H1 (cell line): ENCODE measurements around the gene PPIF. TPM values are rescaled to one million over a fixed set of nuclear protein-coding genes. Genes with fewer than 3 reads are reported as not detected.

Experiments
- CTCF ChIA-PET: fragments of 300-600 bp; sonication (Branson Sonifier 250); formaldehyde crosslinking; loops from one replicate; lab custom pipeline; 2021; ENCODE audit not compliant: partially characterized antibody; lab: Charles Lee
- POLR2A ChIA-PET: fragments of 300-600 bp; sonication (Branson Sonifier 250); formaldehyde crosslinking; loops from one replicate; lab custom pipeline; 2021; ENCODE audit warnings: inconsistent platforms; ENCODE audit not compliant: partially characterized antibody; lab: Charles Lee
- DNase-seq, 2 experiments: peaks; one replicate each; pipeline versions ENCODE4 v3.0.0 to v3.0.0-alpha.2; 2010 to 2022; ENCODE audit warnings: low spot score in 2 of 2, low read depth in 1 of 2, mixed read lengths in 1 of 2
- FAIRE-seq: peaks from 2 replicates; lab custom pipeline; 2011; peaks lifted over from hg19 to GRCh38; lab: Jason Lieb, UNC
- H2AFZ ChIP-seq: 2 replicates; pipeline ENCODE4 v1.8.1; 2012; ENCODE audit warnings: low read length, inconsistent platforms
- H2AK5ac ChIP-seq: 2 replicates; pipeline ENCODE4 v1.6.1; 2013; ENCODE audit warnings: low read depth, low read length
- H2BK120ac ChIP-seq: replicated peaks from 2 replicates; pipeline ENCODE3; 2013; ENCODE audit warnings: low read depth, low read length, inconsistent platforms
- H2BK12ac ChIP-seq: 2 replicates; pipeline ENCODE4 v1.6.1; 2013; ENCODE audit warnings: low read depth, low read length
- H2BK15ac ChIP-seq: 2 replicates; pipeline ENCODE4 v1.6.1; 2013; ENCODE audit warnings: low read length
- H2BK20ac ChIP-seq: 2 replicates; pipeline ENCODE4 v1.6.1; 2013; ENCODE audit warnings: low read length
- H2BK5ac ChIP-seq: 2 replicates; pipeline ENCODE4 v1.6.1; 2013; ENCODE audit warnings: low read depth, low read length
- H3K14ac ChIP-seq: 2 replicates; pipeline ENCODE4 v1.6.1; 2013; ENCODE audit warnings: inconsistent platforms; ENCODE audit not compliant: insufficient read length
- H3K18ac ChIP-seq: 2 replicates; pipeline ENCODE4 v1.6.1; 2013; ENCODE audit warnings: low read length; ENCODE audit errors: extremely low read depth
- H3K23ac ChIP-seq: 2 replicates; pipeline ENCODE4 v1.6.1; 2013; ENCODE audit warnings: inconsistent platforms; ENCODE audit not compliant: insufficient read length
- H3K23me2 ChIP-seq: 2 replicates; pipeline ENCODE4 v1.6.1; 2013; ENCODE audit warnings: low read depth, low read length
- H3K27ac ChIP-seq: 2 replicates; pipeline ENCODE4 v1.6.1; 2011; ENCODE audit warnings: low read depth, low read length, inconsistent platforms
- H3K27me3 ChIP-seq, 4 experiments: replicated peaks in 1 of 4; 1 replicate in 1 of 4; 2 replicates in 3 of 4; pipeline versions ENCODE4 v1.6.1 to v1.8.1; 2011 to 2013; ENCODE audit warnings: low read length in 3 of 4, mild to moderate bottlenecking in 3 of 4, inconsistent platforms in 2 of 4, mixed read lengths in 2 of 4, moderate library complexity in 1 of 4; ENCODE audit not compliant: control insufficient read depth in 3 of 4, insufficient read depth in 3 of 4; ENCODE audit errors: extremely low read depth in 1 of 4
- H3K36me3 ChIP-seq, 4 experiments: 2 replicates each; pipeline versions ENCODE4 v1.6.1 to v1.8.1; 2011 to 2013; ENCODE audit warnings: mild to moderate bottlenecking in 4 of 4, low read length in 3 of 4, moderate library complexity in 2 of 4, control low read depth in 1 of 4, inconsistent platforms in 1 of 4; ENCODE audit not compliant: insufficient read depth in 4 of 4, control insufficient read depth in 2 of 4
- H3K4ac ChIP-seq: replicated peaks from 2 replicates; pipeline ENCODE3; 2013; ENCODE audit warnings: low read length, low read depth, mixed read lengths, inconsistent platforms; ENCODE audit not compliant: insufficient read length
- H3K4me1 ChIP-seq, 4 experiments: replicated peaks in 1 of 4; 1 replicate in 1 of 4; 2 replicates in 3 of 4; pipeline versions ENCODE4 v1.6.1 to v1.8.1; 2011 to 2013; ENCODE audit warnings: low read length in 3 of 4, inconsistent platforms in 2 of 4, mixed read lengths in 1 of 4; ENCODE audit not compliant: insufficient read depth in 4 of 4, control insufficient read depth in 3 of 4
- H3K4me2 ChIP-seq, 2 experiments: 2 replicates each; pipeline versions ENCODE4 v1.6.1 to v1.8.1; 2011 to 2013; ENCODE audit warnings: low read depth in 2 of 2, low read length in 2 of 2, control low read depth in 1 of 2, inconsistent platforms in 1 of 2, mild to moderate bottlenecking in 1 of 2; ENCODE audit not compliant: insufficient read depth in 1 of 2
- H3K4me3 ChIP-seq, 4 experiments: fragments of 200-600, 300-600 bp in 1 of 4; sonication (generic), shearing (Covaris generic), sonication (Bioruptor Twin) in 1 of 4; 2 replicates each; pipeline versions ENCODE4 v1.5.1 to v1.8.1; 2011 to 2016; ENCODE audit warnings: low read length in 4 of 4, low read depth in 3 of 4, control low read depth in 2 of 4, inconsistent platforms in 2 of 4, mild to moderate bottlenecking in 2 of 4, mixed read lengths in 1 of 4, moderate library complexity in 1 of 4; ENCODE audit not compliant: insufficient read depth in 2 of 4; ENCODE audit errors: extremely low read depth in 1 of 4
- H3K56ac ChIP-seq: replicated peaks from 2 replicates; pipeline ENCODE3; 2013; ENCODE audit warnings: low read depth, mild to moderate bottlenecking, mixed read lengths, low read length, inconsistent platforms; ENCODE audit not compliant: insufficient read length
- H3K79me1 ChIP-seq: 2 replicates; pipeline ENCODE4 v1.6.1; 2013; ENCODE audit warnings: low read depth, low read length, control low read depth
- H3K79me2 ChIP-seq, 2 experiments: 2 replicates each; pipeline versions ENCODE4 v1.6.1 to v1.8.1; 2012 to 2013; ENCODE audit warnings: low read length in 2 of 2, mild to moderate bottlenecking in 2 of 2, inconsistent platforms in 1 of 2; ENCODE audit not compliant: insufficient read depth in 2 of 2, control insufficient read depth in 1 of 2
- H3K9ac ChIP-seq, 4 experiments: replicated peaks in 1 of 4; 1 replicate in 1 of 4; 2 replicates in 3 of 4; pipeline versions ENCODE4 v1.6.1 to v1.8.1; 2011 to 2013; ENCODE audit warnings: low read depth in 3 of 4, low read length in 3 of 4, control low read depth in 2 of 4, mild to moderate bottlenecking in 2 of 4, moderate library complexity in 2 of 4, inconsistent platforms in 1 of 4; ENCODE audit errors: extremely low read depth in 1 of 4
- H3K9me3 ChIP-seq, 2 experiments: 2 replicates each; pipeline versions ENCODE4 v1.6.1 to v1.8.1; 2012 to 2013; ENCODE audit warnings: mild to moderate bottlenecking in 2 of 2, moderate library complexity in 2 of 2, control low read depth in 1 of 2, inconsistent platforms in 1 of 2, low read depth in 1 of 2, low read length in 1 of 2, mixed read lengths in 1 of 2; ENCODE audit not compliant: insufficient read depth in 2 of 2
- H4K20me1 ChIP-seq, 2 experiments: replicated peaks in 1 of 2; 2 replicates each; pipeline versions ENCODE3 to v1.8.1; 2011 to 2013; ENCODE audit warnings: inconsistent platforms in 2 of 2, low read length in 2 of 2, mild to moderate bottlenecking in 1 of 2; ENCODE audit not compliant: insufficient read depth in 2 of 2, control insufficient read depth in 1 of 2
- H4K5ac ChIP-seq: 2 replicates; pipeline ENCODE4 v1.6.1; 2013; ENCODE audit warnings: low read length, low read depth, mixed read lengths, inconsistent platforms; ENCODE audit not compliant: insufficient read length
- H4K8ac ChIP-seq: 2 replicates; pipeline ENCODE4 v1.8.0; 2013; ENCODE audit warnings: mild to moderate bottlenecking, moderate library complexity, low read length, inconsistent platforms; ENCODE audit not compliant: insufficient read depth; ENCODE audit errors: extremely low read depth
- H4K91ac ChIP-seq: replicated peaks from 2 replicates; pipeline ENCODE3; 2013; ENCODE audit warnings: low read length, mixed read lengths, inconsistent platforms; ENCODE audit not compliant: insufficient read length
- E2F6 ChIP-seq: IDR thresholded peaks from 2 replicates; pipeline ENCODE4 v1.6.1; 2012; ENCODE audit warnings: inconsistent platforms
- EGR1 ChIP-seq: IDR thresholded peaks from 2 replicates; pipeline ENCODE4 v1.6.1; 2011; ENCODE audit warnings: low read depth, low read length, borderline replicate concordance
- MAFK ChIP-seq: IDR thresholded peaks from 2 replicates; pipeline ENCODE4 v1.6.1; 2012; ENCODE audit warnings: low read depth, mild to moderate bottlenecking, improper control_type of control experiment, low read length
- SP2 ChIP-seq: IDR thresholded peaks from 2 replicates; pipeline ENCODE4 v1.6.1; 2012; ENCODE audit warnings: mild to moderate bottlenecking, low read length, inconsistent platforms
- SP4 ChIP-seq: IDR thresholded peaks from 2 replicates; pipeline ENCODE4 v1.6.1; 2012; ENCODE audit warnings: low read length, inconsistent platforms
- WGBS, 2 experiments: shearing (Covaris generic) in 1 of 2; methylation state at CpG; one replicate each; pipeline versions ENCODE4 v1.1.6 to v1.1.7; 2013 to 2015; ENCODE audit warnings: low lambda C conversion rate in 2 of 2, mixed read lengths in 2 of 2, inconsistent platforms in 1 of 2, low coverage in 1 of 2, missing lambda C conversion rate in 1 of 2; ENCODE audit not compliant: insufficient replicate concordance in 2 of 2, insufficient coverage in 1 of 2, insufficient read length in 1 of 2; ENCODE audit errors: extremely low coverage in 1 of 2, missing lambda C conversion rate in 1 of 2; 5-methylcytosine and 5-hydroxymethylcytosine counted together
- polyA plus RNA-seq, 7 experiments: library from polyadenylated mRNA; depleted of rRNA in 3 of 7; stranded (reverse) in 5 of 7; unstranded in 2 of 7; fragments of >200 nt in 5 of 7; fragments of 200-250 nt in 2 of 7; gene quantifications; 1 replicate in 5 of 7; 2 replicates in 1 of 7; 4 replicates in 1 of 7; pipeline versions ENCODE4 v1.2.1 to v1.2.3, GENCODE V29; 2011 to 2013; ENCODE audit warnings: missing spikeins in 2 of 7, mixed read lengths in 2 of 7
- total RNA-seq: library from RNA; stranded (reverse); fragmentation: NEBNext Ultra II Directional; extraction: Animal tissue kit (Norgen Biotek cat#: 25700); gene quantifications from 2 replicates; pipeline ENCODE4 v1.2.1, GENCODE V29; 2021

PPIF gene
- total and polyA plus RNA-seq, 2 of the 8 experiments (the other 6 are each of a cell fraction or from before 2014, with no cell fraction given) = 70.2 to 77.6 TPM

DNA sequence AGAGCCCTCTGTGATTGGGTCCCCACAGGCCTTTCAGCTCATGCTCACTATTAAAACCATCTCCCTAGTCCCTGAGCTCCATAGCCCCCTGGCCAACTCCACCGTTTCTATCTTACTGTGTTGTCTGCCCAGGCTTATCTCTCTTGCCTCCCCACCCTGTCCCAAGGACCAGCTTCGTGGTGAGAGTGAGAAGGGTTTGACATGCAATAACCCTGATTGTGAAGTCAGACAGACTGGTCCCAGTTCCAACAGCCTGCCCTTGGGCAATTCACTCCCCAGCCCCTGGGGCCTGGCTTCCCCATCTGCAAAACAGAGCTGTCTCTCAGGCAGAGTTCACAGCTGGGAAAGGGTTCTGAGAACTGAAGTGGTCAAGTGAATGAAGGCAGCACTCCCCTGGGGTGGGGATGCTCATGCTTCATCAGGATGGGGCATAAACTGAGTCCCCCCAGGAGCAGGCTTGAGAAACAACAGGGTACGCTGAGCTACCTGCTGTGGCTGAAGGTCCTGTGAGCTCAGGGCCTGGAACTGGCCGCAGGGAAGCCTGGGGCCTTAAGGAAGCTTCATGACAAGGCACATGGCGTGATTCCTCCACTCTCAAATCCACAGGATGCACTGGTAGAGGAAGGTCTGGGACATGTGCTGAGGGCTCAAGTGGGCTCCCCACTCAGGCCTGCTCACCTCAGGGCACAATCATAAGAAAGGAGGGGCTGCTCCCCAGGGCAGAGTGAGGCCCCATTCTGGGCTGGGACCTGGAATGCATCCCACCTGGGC lies 1.8 kb upstream of the PPIF start:
- POLR2A ChIA-PET = interaction anchor here (1.2 to 1.4 kb wide), 3 partner anchors 10 to 51 kb away, joined by 3 to 6 read pairs (median 3); no protein-coding TSS in a partner anchor
- no peak overlapping the region for H3K9ac ChIP-seq
- TF ChIP-seq SP2 (no peak), MAFK (no peak), SP4 (no peak), EGR1 (no peak), E2F6 (no peak)
- TF ChIP-seq, all 59 proteins: peak for 0
- H3K36me3 ChIP-seq = peaks cover 3 to 13% (median 9%) of the 10 kb centered on the region in 4 experiments; a peak in 7 of 8 replicates
- no peak overlapping the region for H2AFZ ChIP-seq
- no peak overlapping the region for H2BK120ac ChIP-seq
- no peak overlapping the region for H3K23ac ChIP-seq
- H2BK12ac ChIP-seq = no peak overlapping the region; the same call in 1 of the 2 replicates
- H3K79me1 ChIP-seq = peaks cover 13% of the 10 kb centered on the region; the same call in 1 of the 2 replicates
- 94% methylated on average over 5 of the region's 5 CpGs; no CpG with 5 or more reads in 1 of the 2 experiments for WGBS, 2 experiments
- no peak overlapping the region for H2AK5ac ChIP-seq
- DNase-seq = no peak
- no peak overlapping the region for H3K4ac ChIP-seq
- peaks cover 0 to 11% of the 10 kb centered on the region in 2 experiments; a peak in 1 of 4 replicates for H3K79me2 ChIP-seq
- no peak overlapping the region for H3K56ac ChIP-seq
- no peak overlapping the region for H4K5ac ChIP-seq
- no peak overlapping the region for H3K18ac ChIP-seq
- peaks cover 8% of the 10 kb centered on the region; the same call in 1 of the 2 replicates for H3K23me2 ChIP-seq
- H4K8ac ChIP-seq = no peak overlapping the region
- H3K4me2 ChIP-seq = no peak overlapping the region
- CTCF ChIA-PET = interaction anchor here (0.8 to 6.6 kb wide), 13 partner anchors 9 to 156 kb away, joined by 3 to 50 read pairs (median 4); no protein-coding TSS in a partner anchor
- no peak overlapping the region; a peak in 1 of 8 replicates for H3K4me3 ChIP-seq
- H2BK20ac ChIP-seq = no peak overlapping the region
- H3K27ac ChIP-seq = no peak overlapping the region
- no peak for FAIRE-seq
- H2BK15ac ChIP-seq = no peak overlapping the region
- H3K14ac ChIP-seq = no peak overlapping the region
- peaks cover 0 to 14% (median 6%) of the 10 kb centered on the region in 4 experiments; a peak in 6 of 7 replicates for H3K4me1 ChIP-seq
- H2BK5ac ChIP-seq = no peak overlapping the region
- peaks cover 11 to 12% of the 10 kb centered on the region in 2 experiments for H4K20me1 ChIP-seq
- no peaks in the 10 kb centered on the region for H3K27me3 ChIP-seq
- no peak overlapping the region for H4K91ac ChIP-seq
- no peaks in the 10 kb centered on the region for H3K9me3 ChIP-seq
